Gastroesophageal sphincter (tissue), 3 donors: ENCODE results near the gene TTC39C.

Experiments
- POLR2A ChIP-seq, 2 donors: fragments of 450-650 bp; IDR thresholded peaks; one replicate each; pipeline ENCODE4 v1.6.1; 2017; ENCODE audit warnings: antibody characterized with exemption in 2 of 2, mild to moderate bottlenecking in 2 of 2, moderate library complexity in 1 of 2
- POLR2AphosphoS5 ChIP-seq: sonication (generic); formaldehyde crosslinking; IDR thresholded peaks from one replicate; pipeline ENCODE4 v1.6.1; 2017; ENCODE audit warnings: antibody characterized with exemption
- TF ChIP-seq, protein P1 (sequence below), 4 experiments: fragments of 200-600 bp in 2 of 4; fragments of 450-650 bp in 2 of 4; sonication (generic) in 1 of 4; IDR thresholded peaks; one replicate each; pipeline ENCODE4 v1.5.1; 2017 to 2019; ENCODE audit warnings: antibody characterized with exemption in 4 of 4, mild to moderate bottlenecking in 2 of 4, moderate library complexity in 2 of 4

DNA sequence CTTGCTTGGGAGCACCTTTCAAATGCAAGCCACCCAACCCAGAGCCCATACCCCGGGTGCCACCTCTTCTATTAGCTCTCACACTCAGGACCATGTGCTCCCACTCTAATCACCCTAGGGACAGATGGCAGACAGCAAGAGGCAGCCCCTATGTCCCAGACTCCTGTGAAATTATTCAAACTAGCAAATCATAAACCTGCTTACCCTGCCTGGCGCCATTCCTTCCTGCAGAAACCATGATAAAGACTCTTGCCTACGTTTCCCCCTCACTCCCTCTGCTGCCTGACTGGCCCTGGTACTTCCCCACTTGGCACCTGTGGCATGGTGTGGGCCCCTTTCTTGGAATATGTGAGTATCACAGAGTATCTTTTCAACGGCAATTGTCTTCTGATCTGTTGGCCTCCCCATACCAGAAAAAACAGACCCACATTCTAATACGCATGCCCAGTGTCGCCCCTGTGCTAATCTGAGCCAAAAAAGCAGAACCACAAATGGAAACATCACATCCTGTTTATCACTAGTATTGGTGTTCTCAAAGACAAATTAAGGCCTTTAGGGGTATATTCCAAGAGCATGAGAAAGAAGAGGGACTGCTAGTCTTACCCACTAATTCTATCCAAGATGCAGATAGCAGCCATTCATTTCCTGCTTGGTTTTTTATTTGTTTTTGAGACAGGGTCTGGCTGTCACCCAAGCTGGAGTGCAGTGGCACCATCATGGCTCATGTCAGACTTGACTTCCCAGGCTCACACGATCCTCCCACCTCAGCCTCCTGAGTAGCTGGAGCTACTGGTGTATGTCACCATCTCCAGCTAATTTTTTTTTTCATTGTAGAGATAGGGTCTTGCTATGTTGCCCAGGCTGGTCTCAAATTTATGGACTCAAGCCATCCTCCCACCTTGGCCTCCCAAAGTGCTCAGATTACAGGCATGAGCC lies 44.1 kb upstream of the TTC39C start:
- TF ChIP-seq POLR2A (IDR thresholded peaks at IDR 0.05), result no peak
- no peak for TF ChIP-seq POLR2AphosphoS5
- TF ChIP-seq, protein P1, sequence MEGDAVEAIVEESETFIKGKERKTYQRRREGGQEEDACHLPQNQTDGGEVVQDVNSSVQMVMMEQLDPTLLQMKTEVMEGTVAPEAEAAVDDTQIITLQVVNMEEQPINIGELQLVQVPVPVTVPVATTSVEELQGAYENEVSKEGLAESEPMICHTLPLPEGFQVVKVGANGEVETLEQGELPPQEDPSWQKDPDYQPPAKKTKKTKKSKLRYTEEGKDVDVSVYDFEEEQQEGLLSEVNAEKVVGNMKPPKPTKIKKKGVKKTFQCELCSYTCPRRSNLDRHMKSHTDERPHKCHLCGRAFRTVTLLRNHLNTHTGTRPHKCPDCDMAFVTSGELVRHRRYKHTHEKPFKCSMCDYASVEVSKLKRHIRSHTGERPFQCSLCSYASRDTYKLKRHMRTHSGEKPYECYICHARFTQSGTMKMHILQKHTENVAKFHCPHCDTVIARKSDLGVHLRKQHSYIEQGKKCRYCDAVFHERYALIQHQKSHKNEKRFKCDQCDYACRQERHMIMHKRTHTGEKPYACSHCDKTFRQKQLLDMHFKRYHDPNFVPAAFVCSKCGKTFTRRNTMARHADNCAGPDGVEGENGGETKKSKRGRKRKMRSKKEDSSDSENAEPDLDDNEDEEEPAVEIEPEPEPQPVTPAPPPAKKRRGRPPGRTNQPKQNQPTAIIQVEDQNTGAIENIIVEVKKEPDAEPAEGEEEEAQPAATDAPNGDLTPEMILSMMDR (IDR thresholded peaks at IDR 0.05), result no peak
